Activated B cell treated with CpG ODN at 0.5 μM for 24 hours (primary cell): ENCODE measurements around the gene ELL2. TPM values are rescaled to one million over a fixed set of nuclear protein-coding genes. Genes with fewer than 3 reads are reported as not detected.
A peak's percentile ranks its signal among the peaks of the same experiment; 100 is the strongest.

ENCODE experiments used
- ATAC-seq: fragments of 200-7000 bp; cut with Tn5 transposase; one replicate; pipeline ENCODE4 v1.10.0; 2021; ENCODE audit warnings: low read depth, mild to moderate bottlenecking, moderate library complexity
- CTCF ChIA-PET: fragments of 350-600 bp; sonication (Branson Sonifier 250); formaldehyde crosslinking; loops from one replicate; lab custom pipeline; 2021; ENCODE audit warnings: antibody characterized with exemption; lab: Charles Lee
- POLR2A ChIA-PET: fragments of 350-600 bp; sonication (Branson Sonifier 250); formaldehyde crosslinking; loops from one replicate; lab custom pipeline; 2021; ENCODE audit warnings: antibody characterized with exemption; lab: Charles Lee
- DNase-seq: peaks from one replicate; pipeline ENCODE4 v3.0.0; 2022
- H3K27ac Mint-ChIP-seq: one replicate; pipeline ENCODE4 v1.8.0; 2020; ENCODE audit warnings: mixed read lengths
- H3K27me3 Mint-ChIP-seq: one replicate; pipeline ENCODE4 v1.8.0; 2021; ENCODE audit warnings: mixed read lengths
- H3K36me3 Mint-ChIP-seq: one replicate; pipeline ENCODE4 v1.8.0; 2021; ENCODE audit warnings: low read depth, mixed read lengths
- H3K4me1 Mint-ChIP-seq: one replicate; pipeline ENCODE4 v1.8.0; 2021; ENCODE audit warnings: mixed read lengths
- H3K4me3 Mint-ChIP-seq: one replicate; pipeline ENCODE4 v1.8.0; 2020; ENCODE audit warnings: mild to moderate bottlenecking, mixed read lengths
- H3K9me3 Mint-ChIP-seq: one replicate; pipeline ENCODE4 v1.8.0; 2020; ENCODE audit warnings: mixed read lengths
- intact Hi-C: fragments of 100-400 bp; cut with micrococcal nuclease; formaldehyde crosslinking; loops from one replicate; pipeline ENCODE4 v1.15.1; 2024
- total RNA-seq: library from RNA; stranded (reverse); gene quantifications from 2 replicates; pipeline ENCODE4 v1.2.3, GENCODE V29; 2022
- TF ChIP-seq, protein P1 (sequence below): fragments of 200-600 bp; IDR thresholded peaks from one replicate; pipeline ENCODE4 v1.8.0; 2022; ENCODE audit warnings: antibody characterized with exemption, mild to moderate bottlenecking

The ELL2 gene
- total RNA-seq, 1 donor from 2014 or later, result 56.0 TPM

DNA sequence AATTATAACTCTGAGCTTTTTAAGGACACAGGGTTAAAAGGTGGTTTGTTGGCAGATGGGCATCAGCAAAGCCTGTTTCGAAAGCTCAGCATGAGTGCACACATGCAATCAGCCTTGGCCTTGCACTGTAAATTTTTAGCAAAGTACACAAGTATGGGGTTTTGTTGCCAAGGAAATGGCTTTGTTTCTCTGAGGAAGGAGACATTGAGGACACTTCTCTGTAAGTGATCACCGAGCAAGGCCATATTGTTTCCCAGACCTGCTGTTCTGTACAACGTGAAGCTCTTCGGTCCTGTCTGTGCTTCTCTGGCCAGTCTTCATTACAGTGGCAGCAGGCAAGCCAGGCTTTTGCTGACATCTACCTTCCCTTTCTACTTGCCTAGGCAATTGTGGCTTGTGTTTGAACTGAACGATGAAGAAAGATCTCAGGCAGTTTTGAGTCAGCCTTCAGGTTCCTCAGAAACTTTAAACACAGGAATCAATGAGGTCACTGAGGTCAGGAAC lies 111.2 kb downstream of the ELL2 start:
- POLR2A ChIA-PET, result no interaction called here
- no peaks in the 10 kb centered on the region for H3K36me3 Mint-ChIP-seq
- H3K27ac Mint-ChIP-seq, result no peak overlapping the region
- TF ChIP-seq, protein P1, sequence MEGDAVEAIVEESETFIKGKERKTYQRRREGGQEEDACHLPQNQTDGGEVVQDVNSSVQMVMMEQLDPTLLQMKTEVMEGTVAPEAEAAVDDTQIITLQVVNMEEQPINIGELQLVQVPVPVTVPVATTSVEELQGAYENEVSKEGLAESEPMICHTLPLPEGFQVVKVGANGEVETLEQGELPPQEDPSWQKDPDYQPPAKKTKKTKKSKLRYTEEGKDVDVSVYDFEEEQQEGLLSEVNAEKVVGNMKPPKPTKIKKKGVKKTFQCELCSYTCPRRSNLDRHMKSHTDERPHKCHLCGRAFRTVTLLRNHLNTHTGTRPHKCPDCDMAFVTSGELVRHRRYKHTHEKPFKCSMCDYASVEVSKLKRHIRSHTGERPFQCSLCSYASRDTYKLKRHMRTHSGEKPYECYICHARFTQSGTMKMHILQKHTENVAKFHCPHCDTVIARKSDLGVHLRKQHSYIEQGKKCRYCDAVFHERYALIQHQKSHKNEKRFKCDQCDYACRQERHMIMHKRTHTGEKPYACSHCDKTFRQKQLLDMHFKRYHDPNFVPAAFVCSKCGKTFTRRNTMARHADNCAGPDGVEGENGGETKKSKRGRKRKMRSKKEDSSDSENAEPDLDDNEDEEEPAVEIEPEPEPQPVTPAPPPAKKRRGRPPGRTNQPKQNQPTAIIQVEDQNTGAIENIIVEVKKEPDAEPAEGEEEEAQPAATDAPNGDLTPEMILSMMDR, result no peak
- H3K9me3 Mint-ChIP-seq, result no peaks in the 10 kb centered on the region
- DNase-seq, result no peak
- ATAC-seq, result no peak
- CTCF ChIA-PET, result interaction anchor here (1.0 to 17.6 kb wide), 4 partner anchors 10 to 209 kb away, joined by 4 to 389 read pairs (median 6); no protein-coding TSS in a partner anchor
- H3K27me3 Mint-ChIP-seq, result no peaks in the 10 kb centered on the region
- intact Hi-C loops, result no loop called here
- H3K4me1 Mint-ChIP-seq, result no peaks in the 10 kb centered on the region
- no peak overlapping the region for H3K4me3 Mint-ChIP-seq

DNA sequence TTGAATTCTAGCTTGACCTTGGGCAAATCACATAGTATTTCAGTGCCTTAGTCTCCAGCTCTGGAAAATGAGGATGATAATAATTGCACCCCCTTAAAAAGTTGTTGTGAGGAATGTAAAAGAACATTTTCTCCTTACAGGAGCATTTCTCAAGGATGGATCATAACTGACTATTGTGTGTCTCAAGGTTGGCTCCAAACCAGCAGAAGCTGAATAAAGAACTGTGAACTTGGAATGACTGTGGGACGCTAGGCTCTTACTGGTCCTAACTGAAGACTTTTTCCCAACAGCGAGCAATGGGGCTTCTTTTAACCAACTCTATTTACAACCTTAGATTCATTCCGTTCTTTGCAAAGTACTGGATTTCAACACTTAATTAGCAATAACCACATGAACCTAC lies 113.0 kb downstream of the ELL2 start:
- no peak overlapping the region for H3K4me3 Mint-ChIP-seq
- no peaks in the 10 kb centered on the region for H3K9me3 Mint-ChIP-seq
- no peaks in the 10 kb centered on the region for H3K36me3 Mint-ChIP-seq
- H3K4me1 Mint-ChIP-seq, result no peaks in the 10 kb centered on the region
- ChIA-PET CTCF (interaction anchor here (0.6 to 17.6 kb wide), 16 partner anchors 8 to 750 kb away, joined by 3 to 389 read pairs (median 4); partner anchors contain the start of gene RFESD), POLR2A (no interaction called here)
- intact Hi-C loops, result no loop called here
- no peaks in the 10 kb centered on the region for H3K27me3 Mint-ChIP-seq
- DNase-seq (no peak), ATAC-seq (no peak)
- H3K27ac Mint-ChIP-seq, result no peak overlapping the region
- TF ChIP-seq, protein P1, result no peak

DNA sequence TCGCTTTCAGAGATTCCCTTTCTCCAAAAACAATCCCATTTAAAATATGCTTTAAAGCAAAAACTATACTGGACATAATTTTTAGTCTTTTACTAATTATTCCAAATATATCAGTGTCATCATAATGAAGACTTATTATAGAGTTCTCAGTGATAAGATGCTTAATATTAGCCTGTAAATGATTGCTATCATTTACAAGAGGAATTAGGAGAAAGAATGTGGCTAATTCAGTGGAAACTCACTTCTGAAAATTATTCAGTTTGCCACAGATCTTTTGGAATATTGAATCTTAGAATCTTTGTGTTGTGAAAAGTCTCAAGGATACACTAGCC lies 114.4 kb downstream of the ELL2 start:
- peaks cover 10% of the 10 kb centered on the region for H3K4me1 Mint-ChIP-seq
- H3K4me3 Mint-ChIP-seq, result no peak overlapping the region
- POLR2A ChIA-PET, result interaction anchor here (0.9 to 2.5 kb wide), 3 partner anchors 66 to 200 kb away, joined by 3 to 8 read pairs (median 4); partner anchors contain the start of gene RFESD
- TF ChIP-seq, protein P1, result no peak
- intact Hi-C loops, result loop anchor here (1.0 to 2.0 kb wide), 4 partner anchors 66 to 292 kb away; partner anchors contain the start of genes ARSK and SKIC3
- DNase-seq (no peak), ATAC-seq (no peak)
- H3K36me3 Mint-ChIP-seq, result no peaks in the 10 kb centered on the region
- no peaks in the 10 kb centered on the region for H3K27me3 Mint-ChIP-seq
- CTCF ChIA-PET, result interaction anchor here (0.6 to 17.6 kb wide), 16 partner anchors 9 to 489 kb away, joined by 3 to 389 read pairs (median 4); no protein-coding TSS in a partner anchor
- H3K9me3 Mint-ChIP-seq, result no peaks in the 10 kb centered on the region
- no peak overlapping the region for H3K27ac Mint-ChIP-seq

DNA sequence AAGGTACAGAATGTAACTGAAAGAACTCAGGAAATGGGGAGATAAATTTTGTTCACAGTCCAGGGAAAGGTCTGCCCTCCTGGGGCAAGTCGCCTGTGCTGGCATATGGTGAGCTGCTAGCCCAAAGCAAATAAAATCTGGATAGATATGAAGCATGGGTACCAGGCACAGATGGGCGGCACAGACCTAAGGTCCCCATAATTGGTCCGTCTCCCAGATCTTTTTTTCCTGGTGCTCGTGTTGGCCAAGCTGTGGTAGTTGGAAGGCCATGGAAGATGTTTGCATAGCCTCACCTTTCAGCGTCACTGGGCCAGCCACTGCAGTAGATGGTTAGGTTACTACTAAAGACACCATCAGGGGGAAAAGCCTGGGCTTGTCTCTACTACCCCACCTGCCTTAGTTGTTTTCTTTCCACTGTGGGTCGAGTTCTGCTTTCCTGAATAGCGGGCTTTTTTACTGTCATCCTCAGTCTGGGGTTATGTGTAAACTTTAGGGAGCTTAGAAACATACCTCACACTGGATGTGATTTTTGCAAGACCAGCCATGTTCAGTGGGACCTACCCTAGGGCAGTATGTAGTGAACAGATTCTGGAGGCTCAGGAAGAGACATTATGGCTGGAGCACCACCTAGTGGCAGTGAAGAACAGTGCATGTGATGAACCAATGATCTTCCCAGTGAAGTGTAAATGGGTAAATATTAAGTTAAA lies 114.9 kb downstream of the ELL2 start:
- TF ChIP-seq, protein P1, result peak; percentile 82
- H3K4me3 Mint-ChIP-seq, result no peak overlapping the region
- intact Hi-C loops, result loop anchor here (1.0 to 2.0 kb wide), 4 partner anchors 65 to 292 kb away; partner anchors contain the start of genes ARSK and SKIC3
- H3K4me1 Mint-ChIP-seq, result peaks cover 11% of the 10 kb centered on the region
- no peaks in the 10 kb centered on the region for H3K27me3 Mint-ChIP-seq
- no peaks in the 10 kb centered on the region for H3K36me3 Mint-ChIP-seq
- no peak overlapping the region for H3K27ac Mint-ChIP-seq
- ChIA-PET CTCF (interaction anchor here (0.6 to 17.6 kb wide), 16 partner anchors 10 to 204 kb away, joined by 3 to 389 read pairs (median 4); partner anchors contain the start of gene RHOBTB3), POLR2A (interaction anchor here (1.6 to 2.5 kb wide), 2 partner anchors 66 to 200 kb away, joined by 4 to 8 read pairs; partner anchors contain the start of gene RFESD)
- no peaks in the 10 kb centered on the region for H3K9me3 Mint-ChIP-seq
- peak; percentile 45 for DNase-seq
- peak; percentile 80 for ATAC-seq

DNA sequence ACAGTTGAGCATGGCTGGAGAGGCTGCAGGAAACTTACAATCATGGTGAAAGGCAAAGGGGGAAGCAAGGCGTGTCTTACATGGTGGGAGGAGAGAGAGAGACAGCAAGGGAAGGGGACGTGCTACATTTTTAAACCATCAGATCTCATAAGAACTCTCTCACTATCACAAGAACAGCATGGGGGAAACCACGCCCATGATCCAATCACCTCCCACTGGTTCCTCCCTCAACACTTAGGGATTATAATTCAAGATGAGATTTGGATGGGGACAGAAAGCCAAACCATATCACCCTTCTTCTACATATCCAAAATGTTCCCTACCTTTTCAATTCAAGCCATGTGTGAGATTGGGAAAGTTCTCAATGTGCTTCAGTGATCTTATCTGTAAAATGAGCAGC lies 116.3 kb downstream of the ELL2 start:
- TF ChIP-seq, protein P1, result no peak
- ATAC-seq (no peak), DNase-seq (no peak)
- intact Hi-C loops, result no loop called here
- Mint-ChIP-seq H3K36me3 (no peaks in the 10 kb centered on the region), H3K27me3 (no peaks in the 10 kb centered on the region), H3K27ac (no peak overlapping the region), H3K4me1 (peaks cover 23% of the 10 kb centered on the region), H3K9me3 (no peaks in the 10 kb centered on the region), H3K4me3 (no peak overlapping the region)
- POLR2A ChIA-PET, result interaction anchor here (2.5 kb wide), 1 partner anchor 64 kb away, joined by 8 read pairs; no protein-coding TSS in a partner anchor
- CTCF ChIA-PET, result interaction anchor here (1.4 to 17.6 kb wide), 7 partner anchors 26 to 181 kb away, joined by 4 to 389 read pairs (median 7); partner anchors contain the start of gene RHOBTB3
